Fibroblast of skin of left quadriceps (primary cell): Measurements from ENCODE around the gene MRTFB.
"Not testable (repeated sequence)": the region's sequence is repeated elsewhere in the genome, so short reads cannot be mapped to it uniquely, and the experiment has no call there.

ENCODE experiments used
- DNase-seq, 2 experiments: peaks; one replicate each; pipeline ENCODE4 v3.0.0-alpha.2; 2013; ENCODE audit warnings: low read depth in 2 of 2

Gene MRTFB

GRCh38 chr16:14104066-14104465 is 32.9 kb downstream of the MRTFB start:
- no peak for DNase-seq

GRCh38 chr16:14105760-14106375 is 34.7 kb downstream of the MRTFB start:
- DNase-seq = no peak

GRCh38 chr16:14106457-14106856 is 35.3 kb downstream of the MRTFB start:
- no peak for DNase-seq

GRCh38 chr16:14106961-14107360 is 35.8 kb downstream of the MRTFB start:
- no peak for DNase-seq

GRCh38 chr16:14109077-14109775 is 38.1 kb downstream of the MRTFB start:
- DNase-seq = no peak

- DNase-seq = no peak
Observed at GRCh38 chr16:14109782-14110727, 38.9 kb downstream of the MRTFB start.

GRCh38 chr16:14110728-14111251 is 39.7 kb downstream of the MRTFB start:
- no peak for DNase-seq

- peak in 1 of 2 experiments; percentile 4 for DNase-seq
Observed at GRCh38 chr16:14111713-14112538, 40.8 kb downstream of the MRTFB start.

- DNase-seq = no peak
Observed at GRCh38 chr16:14112539-14112856, 41.4 kb downstream of the MRTFB start.

GRCh38 chr16:14113344-14113743 is 42.2 kb downstream of the MRTFB start:
- DNase-seq = no peak

GRCh38 chr16:14117051-14117450 is 45.9 kb downstream of the MRTFB start:
- no peak for DNase-seq

- DNase-seq = no peak
Observed at GRCh38 chr16:14119799-14120198, 48.7 kb downstream of the MRTFB start.

GRCh38 chr16:14120335-14120734 is 49.2 kb downstream of the MRTFB start:
- no peak for DNase-seq

- no peak for DNase-seq
Observed at GRCh38 chr16:14121142-14121541, 50.0 kb downstream of the MRTFB start.

GRCh38 chr16:14121872-14122271 is 50.8 kb downstream of the MRTFB start:
- no peak for DNase-seq

- not testable (repeated sequence) for DNase-seq
Observed at GRCh38 chr16:14122430-14122829, 51.3 kb downstream of the MRTFB start.

- DNase-seq = no peak
Observed at GRCh38 chr16:14125000-14125681, 54.0 kb downstream of the MRTFB start.

- no peak for DNase-seq
Observed at GRCh38 chr16:14125708-14126107, 54.6 kb downstream of the MRTFB start.

GRCh38 chr16:14128097-14128496 is 57.0 kb downstream of the MRTFB start:
- no peak for DNase-seq

- no peak for DNase-seq
Observed at GRCh38 chr16:14129502-14129901, 58.4 kb downstream of the MRTFB start.
